PC-9 (cell line): ENCODE results near the gene FLT4.

Source experiments
- CTCF ChIP-seq: fragments of 200-600 bp; sonication (generic); conservative IDR thresholded peaks from 2 replicates; pipeline ENCODE4 v1.6.1; 2017; ENCODE audit warnings: mixed run types, antibody characterized with exemption, mild to moderate bottlenecking, moderate library complexity
- EZH2 ChIP-seq: fragments of 200-600 bp; sonication (generic); IDR thresholded peaks from 2 replicates; pipeline ENCODE4 v1.8.0; 2017; ENCODE audit warnings: antibody characterized with exemption, low read depth

DNA sequence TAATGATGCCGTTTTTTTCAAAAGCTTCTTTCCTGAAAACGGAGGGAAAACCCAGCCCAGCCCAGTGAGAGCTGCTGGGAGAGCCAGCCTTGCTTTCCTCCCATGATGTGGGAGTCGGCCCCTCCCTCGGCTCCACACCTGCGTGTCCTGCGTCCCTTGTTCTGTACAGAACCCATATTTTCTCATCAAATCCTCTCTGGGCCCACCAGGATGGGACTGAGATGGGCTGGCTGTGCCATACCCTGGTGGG is 8.9 kb downstream of the FLT4 start:
- TF ChIP-seq CTCF, result no peak
- TF ChIP-seq EZH2, result no peak
